GM13976 (cell line): ENCODE measurements around the gene GLB1L2.

ENCODE experiments used
- DNase-seq: peaks from one replicate; pipeline ENCODE4 v3.0.0; 2012; ENCODE audit warnings: low spot score
- CTCF ChIP-seq: IDR thresholded peaks from 2 replicates; pipeline ENCODE4 v1.5.1; 2012; ENCODE audit warnings: borderline replicate concordance, mild to moderate bottlenecking; ENCODE audit not compliant: insufficient read depth; ENCODE audit errors: extremely low read depth, missing control alignments, control extremely low read depth
- in situ Hi-C: fragments of 300-500 bp; cut with MboI; formaldehyde crosslinking; loops from one replicate; pipeline ENCODE4 v1.12.0; 2022; ENCODE audit warnings: low sequenced_read_pairs, mixed read lengths, inconsistent platforms; ENCODE audit not compliant: unreplicated experiment

Gene GLB1L2

GRCh38 chr11:134387501-134387900 is 55.7 kb downstream of the GLB1L2 start:
- TF ChIP-seq CTCF = no peak
- in situ Hi-C loops = no loop called here
- no peak for DNase-seq

DNA sequence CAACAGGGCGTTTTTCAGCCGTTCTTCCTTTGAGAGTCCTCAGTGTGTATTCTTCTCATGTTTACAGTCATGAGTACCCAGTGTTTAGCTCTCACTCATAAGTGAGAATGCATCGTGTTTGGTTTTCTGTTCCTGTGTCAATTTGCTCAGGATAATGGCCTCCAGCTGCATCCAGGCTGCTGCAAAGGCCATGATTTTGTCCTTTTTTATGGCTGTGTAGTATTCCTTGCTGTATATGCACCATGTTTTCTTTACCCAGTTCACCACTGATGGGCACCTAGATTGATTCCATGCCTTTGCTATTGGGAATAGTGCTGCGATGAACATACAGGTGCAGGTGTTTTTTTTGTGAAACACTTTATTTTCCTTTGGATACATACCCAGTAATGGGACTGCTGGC is 56.8 kb downstream of the GLB1L2 start:
- DNase-seq = no peak
- no peak for TF ChIP-seq CTCF
- in situ Hi-C loops = no loop called here

DNA sequence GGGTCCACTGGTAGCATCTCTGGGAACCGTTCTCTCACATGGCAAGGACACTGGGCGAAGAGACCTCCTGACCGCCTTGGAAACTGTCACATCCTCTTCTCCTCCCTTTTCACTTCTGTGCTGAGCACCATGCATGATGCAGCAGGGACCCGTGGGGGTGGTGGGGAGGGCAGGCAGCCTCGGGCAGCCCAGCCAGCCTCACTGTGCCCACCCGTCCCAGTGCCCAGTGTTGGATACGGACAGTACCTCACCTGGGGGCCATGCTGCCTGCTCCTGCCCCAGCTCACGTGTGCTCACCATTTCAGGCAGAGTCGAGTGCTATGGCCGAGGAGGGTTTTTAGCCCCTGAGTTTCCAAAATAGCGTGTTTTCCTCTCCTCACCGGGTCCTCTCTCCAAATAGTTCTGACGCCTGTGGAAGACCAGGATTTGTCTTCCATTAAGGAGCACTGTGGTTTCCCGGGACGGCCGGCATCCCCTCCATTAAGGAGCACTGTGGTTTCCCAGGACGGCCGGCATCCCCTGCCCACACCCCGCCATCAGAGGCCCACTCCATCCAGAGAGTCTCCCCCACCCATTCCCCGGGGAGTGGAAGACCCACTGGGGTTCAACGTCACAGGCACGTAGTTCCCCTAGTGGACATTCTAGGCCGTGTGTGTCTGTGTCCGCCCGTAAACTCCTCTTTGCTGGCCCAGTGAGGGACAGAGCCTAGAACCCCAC is 57.8 kb downstream of the GLB1L2 start:
- in situ Hi-C loops = no loop called here
- no peak for TF ChIP-seq CTCF
- no peak for DNase-seq

DNA sequence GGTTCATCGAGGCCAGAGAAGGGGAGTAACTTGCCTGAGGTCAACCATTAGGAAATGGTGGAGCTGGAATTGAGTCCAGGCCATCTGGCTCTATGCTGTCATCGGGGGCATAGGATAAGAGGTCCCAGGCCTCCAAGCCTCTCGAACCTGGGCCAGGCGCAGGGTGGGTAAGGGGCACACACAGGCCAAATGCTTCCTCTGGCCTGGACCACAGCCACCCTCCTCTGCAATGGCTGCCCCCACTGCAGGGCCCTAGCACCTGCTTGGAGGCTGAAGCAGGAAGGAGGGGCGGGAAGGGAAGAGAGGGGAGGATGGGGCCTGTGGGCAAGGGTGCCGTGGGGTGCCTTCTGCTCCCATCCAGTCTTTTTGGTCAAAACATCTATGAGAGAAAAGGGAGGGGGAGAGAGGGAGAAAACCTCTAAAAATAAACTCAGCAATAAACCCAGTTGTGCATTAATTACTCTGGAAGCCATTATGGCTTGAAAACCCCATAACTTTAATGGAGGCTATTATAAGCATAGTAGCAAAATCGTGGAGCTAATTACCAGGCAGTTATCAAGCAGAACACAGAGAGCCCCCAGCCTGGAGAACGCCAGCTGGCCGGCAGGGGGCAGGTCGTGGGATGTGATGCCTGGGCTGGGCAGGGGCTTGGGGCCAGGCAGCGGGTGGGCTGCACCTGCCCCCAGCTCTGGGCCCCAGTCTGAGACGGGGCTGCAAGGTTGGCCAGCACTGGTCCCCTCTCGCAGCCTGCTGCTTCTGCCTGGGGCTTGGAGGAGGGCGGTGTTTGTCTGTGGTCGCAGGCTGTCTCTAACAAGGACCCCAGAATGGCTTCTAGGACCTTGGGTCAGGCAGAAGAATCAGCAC is 59.1 kb downstream of the GLB1L2 start:
- DNase-seq = no peak
- in situ Hi-C loops = no loop called here
- no peak for TF ChIP-seq CTCF

DNA sequence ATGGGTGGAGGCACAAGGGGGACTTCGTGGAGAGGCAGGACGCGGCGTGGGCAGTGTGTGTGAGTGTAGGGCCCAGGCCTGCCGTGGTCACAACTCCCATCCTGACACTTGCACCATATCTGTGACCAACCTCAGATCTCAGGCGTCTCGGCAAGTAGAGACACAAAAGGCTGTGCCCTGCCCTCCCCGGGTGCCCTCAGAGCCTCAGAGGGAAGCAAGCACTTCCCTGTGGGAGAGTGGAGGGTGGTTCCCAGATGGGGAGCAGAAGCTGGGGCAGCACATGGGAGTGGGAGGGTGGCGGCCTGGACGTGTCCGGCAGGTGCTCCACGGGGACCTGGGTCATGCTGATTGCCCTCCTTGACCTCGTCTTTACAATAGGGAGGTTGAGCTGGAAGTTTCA is 59.9 kb downstream of the GLB1L2 start:
- in situ Hi-C loops = no loop called here
- TF ChIP-seq CTCF = no peak
- no peak for DNase-seq

GRCh38 chr11:134392953-134393615 is 61.3 kb downstream of the GLB1L2 start:
- DNase-seq = no peak
- in situ Hi-C loops = no loop called here
- TF ChIP-seq CTCF = no peak
